Adrenal gland (tissue), 12 donors: ENCODE data around the gene SH2D6. TPM values are rescaled to one million over a fixed set of nuclear protein-coding genes. Genes with fewer than 3 reads are reported as not detected.

Source experiments
- DNase-seq, 7 donors: peaks; one replicate each; pipeline ENCODE4 v3.0.0-alpha.2; 2019 to 2020
- H3K27ac ChIP-seq, 5 donors: fragments of 200-600 bp; sonication (generic) in 4 of 5; 1 replicate in 3 of 5; 2 replicates in 2 of 5; pipeline versions ENCODE4 v1.5.1 to v1.8.0; 2016 to 2020; ENCODE audit warnings: mild to moderate bottlenecking in 1 of 5
- H3K27me3 ChIP-seq: fragments of 200-600 bp; 2 replicates; pipeline ENCODE4 v1.8.0; 2021
- H3K36me3 ChIP-seq, 2 donors: fragments of 200-600 bp; replicated peaks in 1 of 2; 1 replicate in 1 of 2; 2 replicates in 1 of 2; pipeline versions ENCODE4 v1.5.1 to v1.8.0; 2018 to 2022
- H3K4me1 ChIP-seq, 2 donors: fragments of 200-600 bp; replicated peaks in 1 of 2; 1 replicate in 1 of 2; 2 replicates in 1 of 2; pipeline versions ENCODE4 v1.5.1 to v1.8.0; 2018 to 2021
- H3K4me3 ChIP-seq, 4 donors: fragments of 200-600 bp; sonication (generic) in 3 of 4; one replicate each; pipeline ENCODE4 v1.5.1; 2016 to 2018
- H3K9me3 ChIP-seq, 3 donors: fragments of 200-600 bp; sonication (generic) in 1 of 3; replicated peaks in 1 of 3; 1 replicate in 2 of 3; 2 replicates in 1 of 3; pipeline versions ENCODE4 v1.5.1 to v1.8.0; 2016 to 2021
- POLR2A ChIP-seq, 2 donors: fragments of 450-650 bp; IDR thresholded peaks; one replicate each; pipeline ENCODE4 v1.6.1; 2017; ENCODE audit warnings: antibody characterized with exemption in 2 of 2, mild to moderate bottlenecking in 2 of 2, moderate library complexity in 1 of 2
- WGBS, 4 donors: extraction: QIAGEN DNeasy Blood & Tissue Kit in 2 of 4; methylation state at CpG; one replicate each; pipeline versions ENCODE4 v1.1.5 to v1.1.7; 2013 to 2017; 5-methylcytosine and 5-hydroxymethylcytosine counted together
- intact Hi-C, 2 donors: fragments of 100-400 bp; cut with DNase I; formaldehyde crosslinking; loops; one replicate each; pipeline versions ENCODE4 v1.14.1 to v1.15.0; 2022 to 2023
- polyA plus RNA-seq, 3 donors: library from polyadenylated mRNA; stranded (reverse); fragments of 200-250 nt in 2 of 3; fragments of 350-450 nt in 1 of 3; fragmentation: Illumina TruSeq in 1 of 3; extraction: RNeasy Lipid Tissue Mini Kit (QIAGEN cat#74804) in 1 of 3; gene quantifications; one replicate each; pipeline ENCODE4 v1.2.3, GENCODE V29; 2013 to 2014
- total RNA-seq, 9 donors: library from RNA; depleted of rRNA in 4 of 9; stranded (reverse); fragments of >200 nt in 4 of 9; fragments of 120-200 nt in 1 of 9; fragmentation: NEBNext Ultra II Directional in 1 of 9; extraction: Animal tissue kit (Norgen Biotek cat#: 25700) in 1 of 9; gene quantifications; one replicate each; pipeline versions ENCODE4 v1.1.0 to v1.2.4, GENCODE V29; 2013 to 2023
- TF ChIP-seq, protein P1 (sequence below), 6 experiments: fragments of 450-650 bp in 4 of 6; fragments of 200-600 bp in 2 of 6; sonication (generic) in 1 of 6; IDR thresholded peaks; 1 replicate in 5 of 6; 2 replicates in 1 of 6; pipeline versions ENCODE4 v1.5.1 to v1.8.0; 2016 to 2021; ENCODE audit warnings: antibody characterized with exemption in 6 of 6, mild to moderate bottlenecking in 2 of 6, moderate library complexity in 1 of 6
- donor health status: healthy with polysubstance abuse.
- donor health status: Bipolar disorder and iron deficiency.
- donor health status: DM: yes; HTN: yes; CAD: no.
- donor health status: DM: no; HTN: no; CAD: no.
- donor health status: DM: no; HTN: no; CAD: no.
- donor health status: DM: yes; HTN: yes; CAD: no.

SH2D6 gene
- total and polyA plus RNA-seq, 12 donors: 0.53 to 4.2 (median 0.74) TPM; not detected in 5

DNA sequence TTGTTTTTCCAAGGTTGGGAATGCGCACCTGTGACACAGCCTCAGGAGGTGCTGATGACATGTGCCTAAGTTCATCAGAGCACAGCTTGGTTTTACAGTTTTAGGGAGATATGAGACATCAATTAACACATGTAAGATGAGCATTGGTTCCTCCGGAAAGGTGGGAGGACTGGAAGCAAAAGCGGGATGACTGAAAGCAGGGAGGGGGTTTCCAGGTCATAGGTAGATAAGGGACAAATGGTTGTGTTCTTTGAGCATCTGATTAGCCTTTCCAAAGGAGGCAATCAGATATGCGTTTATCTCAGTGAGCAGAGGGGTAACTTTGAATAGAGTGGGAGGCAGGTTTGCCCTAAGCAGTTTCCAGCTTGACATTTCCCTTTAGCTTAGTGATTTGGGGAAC is 34.7 kb upstream of the SH2D6 start:
- Histone ChIP-seq H3K9me3 (no peaks in the 10 kb centered on the region), H3K27me3 (no peaks in the 10 kb centered on the region), H3K4me3 (no peak overlapping the region), H3K36me3 (peaks cover 0 to 54% of the 10 kb centered on the region in 2 donors), H3K27ac (no peak overlapping the region), H3K4me1 (no peaks in the 10 kb centered on the region)
- no peak for TF ChIP-seq POLR2A (IDR thresholded peaks at IDR 0.05)
- TF ChIP-seq, protein P1, sequence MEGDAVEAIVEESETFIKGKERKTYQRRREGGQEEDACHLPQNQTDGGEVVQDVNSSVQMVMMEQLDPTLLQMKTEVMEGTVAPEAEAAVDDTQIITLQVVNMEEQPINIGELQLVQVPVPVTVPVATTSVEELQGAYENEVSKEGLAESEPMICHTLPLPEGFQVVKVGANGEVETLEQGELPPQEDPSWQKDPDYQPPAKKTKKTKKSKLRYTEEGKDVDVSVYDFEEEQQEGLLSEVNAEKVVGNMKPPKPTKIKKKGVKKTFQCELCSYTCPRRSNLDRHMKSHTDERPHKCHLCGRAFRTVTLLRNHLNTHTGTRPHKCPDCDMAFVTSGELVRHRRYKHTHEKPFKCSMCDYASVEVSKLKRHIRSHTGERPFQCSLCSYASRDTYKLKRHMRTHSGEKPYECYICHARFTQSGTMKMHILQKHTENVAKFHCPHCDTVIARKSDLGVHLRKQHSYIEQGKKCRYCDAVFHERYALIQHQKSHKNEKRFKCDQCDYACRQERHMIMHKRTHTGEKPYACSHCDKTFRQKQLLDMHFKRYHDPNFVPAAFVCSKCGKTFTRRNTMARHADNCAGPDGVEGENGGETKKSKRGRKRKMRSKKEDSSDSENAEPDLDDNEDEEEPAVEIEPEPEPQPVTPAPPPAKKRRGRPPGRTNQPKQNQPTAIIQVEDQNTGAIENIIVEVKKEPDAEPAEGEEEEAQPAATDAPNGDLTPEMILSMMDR (IDR thresholded peaks at IDR 0.05): no peak
- intact Hi-C loops: no loop called here
- no peak for DNase-seq
- WGBS, 4 donors: 86 to 92% (median 91%) methylated on average over 4 of the region's 4 CpGs

DNA sequence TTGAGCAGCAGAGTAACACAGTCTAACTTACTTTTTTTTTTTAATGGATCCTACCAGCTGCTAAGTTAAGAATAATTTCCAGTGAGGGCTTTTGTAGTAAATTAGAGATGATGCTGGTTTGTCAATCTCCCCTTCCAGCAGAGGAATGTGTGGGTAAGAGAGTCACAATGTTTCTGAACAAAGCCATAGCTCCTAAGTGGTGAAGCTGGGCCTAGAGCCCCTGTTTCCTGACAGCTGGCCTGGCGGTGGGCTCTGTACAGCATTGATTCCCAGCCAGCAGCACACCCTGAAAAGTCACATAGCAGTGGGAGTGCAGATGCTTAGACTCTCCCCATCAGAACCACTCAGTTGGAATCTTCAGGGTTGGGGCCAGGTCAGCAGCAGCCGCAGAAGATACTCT is 32.8 kb upstream of the SH2D6 start:
- Histone ChIP-seq H3K27ac (no peak overlapping the region), H3K4me3 (no peak overlapping the region), H3K27me3 (no peaks in the 10 kb centered on the region), H3K36me3 (peaks cover 0 to 60% of the 10 kb centered on the region in 2 donors), H3K9me3 (no peaks in the 10 kb centered on the region), H3K4me1 (no peaks in the 10 kb centered on the region)
- no peak for TF ChIP-seq POLR2A (IDR thresholded peaks at IDR 0.05)
- TF ChIP-seq, protein P1 (IDR thresholded peaks at IDR 0.05): no peak
- no peak for DNase-seq
- 81 to 98% (median 85%) methylated on average over 2 of the region's 2 CpGs for WGBS, 4 donors
- intact Hi-C loops: no loop called here

DNA sequence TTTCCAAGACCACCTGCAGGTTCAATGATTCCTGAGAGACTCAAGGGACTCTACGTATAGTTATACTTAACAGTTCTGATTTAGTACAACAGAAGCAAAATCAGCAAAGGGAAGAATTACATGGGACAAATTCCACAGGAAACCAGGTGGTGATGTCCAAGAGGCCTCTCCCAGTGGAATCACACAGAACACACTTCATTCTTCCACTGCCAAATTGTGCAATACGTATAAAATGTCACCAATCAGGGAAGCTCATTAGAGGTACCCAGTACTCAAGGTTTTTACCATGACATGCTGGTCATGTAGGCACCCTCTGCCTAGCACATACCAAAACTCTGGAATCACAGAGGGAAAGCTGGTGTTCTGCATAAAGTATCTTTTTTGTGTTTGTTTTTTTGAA is 30.8 kb upstream of the SH2D6 start:
- H3K27me3 ChIP-seq: no peaks in the 10 kb centered on the region
- H3K9me3 ChIP-seq: no peaks in the 10 kb centered on the region
- H3K36me3 ChIP-seq: peaks cover 0 to 68% of the 10 kb centered on the region in 2 donors
- H3K4me3 ChIP-seq: no peak overlapping the region
- intact Hi-C loops: no loop called here
- H3K4me1 ChIP-seq: no peaks in the 10 kb centered on the region
- no peak for TF ChIP-seq POLR2A (IDR thresholded peaks at IDR 0.05)
- TF ChIP-seq, protein P1 (IDR thresholded peaks at IDR 0.05): no peak
- 78 to 93% (median 88%) methylated on average over 2 of the region's 2 CpGs for WGBS, 4 donors
- no peak for DNase-seq
- no peak overlapping the region for H3K27ac ChIP-seq

DNA sequence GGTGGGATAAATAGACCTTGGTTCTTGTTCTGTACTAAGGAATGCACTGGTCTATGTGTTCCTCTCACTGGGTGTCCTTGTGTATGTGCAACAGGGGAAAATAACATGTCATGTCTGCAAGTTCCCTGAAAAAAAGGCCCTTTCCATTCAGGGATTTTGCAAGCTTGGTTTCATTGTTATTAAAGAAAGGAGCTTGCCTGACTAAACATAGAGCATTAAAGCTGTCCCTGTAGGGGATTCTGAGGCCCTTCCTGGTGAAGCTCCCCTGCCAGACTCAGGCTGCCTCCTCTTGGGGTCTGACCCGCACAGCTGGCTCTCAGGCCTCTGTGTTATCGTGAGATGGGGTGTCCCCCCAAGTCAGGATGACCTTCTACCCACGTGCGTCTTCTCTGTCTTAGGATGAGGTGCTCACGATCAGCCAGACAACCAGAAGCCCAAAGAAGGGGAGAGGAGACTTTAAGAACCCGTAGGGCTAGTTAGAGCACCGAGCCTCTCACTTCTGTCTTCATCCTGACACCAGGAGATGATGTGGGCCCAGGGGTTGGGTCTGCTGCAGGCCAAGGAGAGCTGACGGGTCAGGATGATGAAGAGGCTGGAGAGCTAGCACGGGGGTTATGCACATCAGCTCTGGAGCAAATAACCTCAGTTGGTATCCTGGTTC is 29.5 kb upstream of the SH2D6 start:
- intact Hi-C loops: no loop called here
- Histone ChIP-seq H3K36me3 (peaks cover 0 to 61% of the 10 kb centered on the region in 2 donors), H3K4me1 (peaks cover 0 to 2% of the 10 kb centered on the region in 2 donors), H3K9me3 (no peaks in the 10 kb centered on the region), H3K4me3 (no peak overlapping the region), H3K27me3 (no peaks in the 10 kb centered on the region), H3K27ac (no peak overlapping the region)
- no peak for TF ChIP-seq POLR2A (IDR thresholded peaks at IDR 0.05)
- TF ChIP-seq, protein P1 (IDR thresholded peaks at IDR 0.05): no peak
- 85 to 90% (median 88%) methylated on average over 8 to 9 of the region's 9 CpGs for WGBS, 4 donors
- DNase-seq: no peak
